Stimulated activated CD8-positive, alpha-beta memory T cell treated with anti-CD3 and anti-CD28 coated beads, Interleukin-4, amount 100 ng/mL, for 24 hours (primary cell): Measurements from ENCODE around the gene NUCKS1.

ENCODE experiments used
- DNase-seq: peaks from one replicate; pipeline ENCODE4 v3.0.0-alpha.2; 2020; ENCODE audit warnings: low read depth

Gene NUCKS1

DNA sequence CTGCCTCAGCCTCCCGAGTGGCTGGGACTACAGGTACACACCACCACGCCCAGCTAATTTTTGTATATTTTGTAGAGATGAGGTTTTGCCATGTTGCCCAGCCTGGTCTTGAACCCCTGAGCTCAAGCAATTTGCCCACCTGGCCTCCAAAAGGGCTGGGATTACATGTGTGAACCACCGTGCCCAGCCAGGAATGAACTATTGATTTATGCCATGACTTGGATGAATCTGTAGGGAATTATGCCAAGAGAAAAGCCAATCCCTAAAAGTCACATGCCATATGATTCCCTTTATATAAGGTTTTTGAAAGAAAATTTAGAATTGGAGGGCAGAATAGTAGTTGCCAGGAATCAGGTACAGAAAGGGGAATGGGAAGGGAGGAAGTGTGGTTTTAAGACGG, 50.6 kb downstream of the NUCKS1 start:
- DNase-seq, result no peak

DNA sequence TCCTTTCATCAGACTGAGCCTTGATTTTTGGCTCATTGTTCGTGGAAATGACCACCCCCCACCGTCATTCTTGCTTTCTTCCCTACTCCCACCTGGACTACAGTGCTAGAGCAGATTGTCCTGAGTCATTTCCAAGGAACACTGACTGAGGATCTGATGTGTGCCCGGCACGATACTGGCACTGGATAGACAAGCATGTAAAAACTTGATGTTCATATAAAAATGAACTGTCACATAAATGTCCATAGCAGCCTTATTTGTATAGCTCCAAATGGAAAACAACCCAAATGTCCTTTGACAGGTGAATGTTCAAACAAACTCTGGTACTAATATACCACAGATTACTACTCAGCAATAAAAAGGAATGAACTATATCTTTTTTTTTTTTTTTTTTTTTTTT, 51.1 kb downstream of the NUCKS1 start:
- DNase-seq, result no peak

DNA sequence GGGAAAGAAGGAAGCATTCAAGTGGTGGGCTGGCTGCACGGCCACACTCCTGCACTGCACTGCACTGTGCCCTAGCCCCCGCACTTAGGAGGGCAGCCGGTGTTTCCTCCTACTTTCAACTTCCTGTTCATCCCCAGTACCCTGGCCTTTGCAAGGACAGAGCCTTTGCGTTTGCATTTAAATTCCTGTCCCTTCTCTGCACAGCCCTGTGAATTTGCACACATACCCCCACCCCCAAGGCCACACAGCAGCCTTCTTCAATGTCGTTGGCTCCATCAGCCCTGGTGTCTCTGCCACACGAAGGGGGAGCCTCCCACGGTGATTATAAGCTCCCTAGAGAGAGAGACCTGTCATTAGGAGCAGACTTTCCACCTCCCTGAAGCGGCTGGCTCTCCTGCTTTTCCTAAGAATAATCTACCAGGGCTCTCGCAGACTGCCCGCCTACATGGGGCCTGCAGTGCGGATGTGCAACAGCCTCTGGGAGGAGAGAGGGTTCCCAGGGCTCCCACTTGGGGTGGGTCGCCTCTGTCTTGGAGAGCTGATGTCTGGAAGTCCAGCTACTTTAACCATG, 56.5 kb downstream of the NUCKS1 start:
- no peak for DNase-seq

DNA sequence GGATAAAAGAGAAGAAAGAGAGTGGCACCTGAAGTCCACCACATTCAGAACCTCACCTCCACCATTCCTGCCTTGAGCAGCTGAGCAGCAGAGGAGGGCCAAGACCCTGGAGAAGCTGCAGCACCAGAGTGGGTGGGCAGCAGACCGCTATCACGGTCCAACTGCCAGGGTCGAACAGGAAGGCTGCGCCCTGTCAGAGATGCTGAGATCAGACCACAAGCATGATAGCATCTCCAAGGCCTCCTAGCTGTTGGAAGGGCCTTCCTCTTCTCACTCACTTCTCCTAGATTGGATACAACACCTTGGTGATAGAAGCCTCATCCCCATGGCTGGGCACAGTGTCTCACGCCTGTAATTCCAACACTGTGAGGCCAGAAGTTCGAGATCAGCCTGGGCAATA, 57.6 kb downstream of the NUCKS1 start:
- no peak for DNase-seq

DNA sequence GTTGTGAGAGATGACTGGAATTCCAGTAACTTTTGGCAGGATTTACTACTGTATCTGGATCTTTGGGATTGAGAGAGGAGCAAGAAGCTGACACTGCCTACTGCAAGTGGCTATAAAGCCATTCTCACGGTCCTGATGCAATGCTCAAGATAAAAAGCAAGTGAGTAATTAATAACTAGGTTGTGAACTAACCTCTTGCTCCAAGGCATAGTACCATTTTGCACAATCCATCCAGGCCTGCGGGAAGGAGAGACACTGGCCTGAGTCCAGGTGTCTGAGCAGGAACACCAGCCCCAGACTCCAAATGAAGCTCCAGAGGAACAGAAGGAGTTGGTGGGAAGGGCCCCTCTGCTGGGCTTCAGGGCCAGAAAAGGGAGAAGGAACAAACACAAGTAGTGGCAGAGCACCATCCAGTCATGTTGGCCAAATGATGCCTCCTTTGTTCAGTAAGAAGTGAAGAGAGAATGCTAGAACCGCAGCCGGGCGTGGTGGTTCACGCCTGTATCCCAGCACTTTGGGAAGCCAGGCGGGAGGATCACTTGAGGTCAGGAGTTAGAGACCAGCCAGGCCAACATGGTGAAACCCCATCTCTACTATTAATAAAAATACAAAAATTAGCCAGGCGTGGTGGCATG, 59.7 kb downstream of the NUCKS1 start:
- DNase-seq, result no peak

DNA sequence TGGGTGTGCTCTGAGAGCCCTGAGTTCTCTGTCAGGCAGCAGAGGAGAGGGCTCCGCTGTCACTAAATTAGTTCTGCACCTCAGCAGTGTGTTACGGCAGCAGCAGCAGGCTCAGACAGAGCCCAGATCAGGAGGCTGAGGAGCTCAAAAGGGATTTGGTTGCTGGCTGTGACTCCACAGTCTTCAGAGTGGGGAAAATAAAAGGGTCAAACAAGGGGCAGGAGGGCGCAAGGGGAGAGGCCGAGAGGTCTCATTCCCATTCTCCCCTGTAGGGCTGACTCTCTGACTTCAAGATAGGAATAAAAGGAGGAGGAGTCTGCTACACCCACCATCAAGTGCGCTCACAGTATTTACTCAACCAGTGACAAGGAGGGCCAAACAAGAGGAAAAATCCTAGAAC, 60.5 kb downstream of the NUCKS1 start:
- no peak for DNase-seq

DNA sequence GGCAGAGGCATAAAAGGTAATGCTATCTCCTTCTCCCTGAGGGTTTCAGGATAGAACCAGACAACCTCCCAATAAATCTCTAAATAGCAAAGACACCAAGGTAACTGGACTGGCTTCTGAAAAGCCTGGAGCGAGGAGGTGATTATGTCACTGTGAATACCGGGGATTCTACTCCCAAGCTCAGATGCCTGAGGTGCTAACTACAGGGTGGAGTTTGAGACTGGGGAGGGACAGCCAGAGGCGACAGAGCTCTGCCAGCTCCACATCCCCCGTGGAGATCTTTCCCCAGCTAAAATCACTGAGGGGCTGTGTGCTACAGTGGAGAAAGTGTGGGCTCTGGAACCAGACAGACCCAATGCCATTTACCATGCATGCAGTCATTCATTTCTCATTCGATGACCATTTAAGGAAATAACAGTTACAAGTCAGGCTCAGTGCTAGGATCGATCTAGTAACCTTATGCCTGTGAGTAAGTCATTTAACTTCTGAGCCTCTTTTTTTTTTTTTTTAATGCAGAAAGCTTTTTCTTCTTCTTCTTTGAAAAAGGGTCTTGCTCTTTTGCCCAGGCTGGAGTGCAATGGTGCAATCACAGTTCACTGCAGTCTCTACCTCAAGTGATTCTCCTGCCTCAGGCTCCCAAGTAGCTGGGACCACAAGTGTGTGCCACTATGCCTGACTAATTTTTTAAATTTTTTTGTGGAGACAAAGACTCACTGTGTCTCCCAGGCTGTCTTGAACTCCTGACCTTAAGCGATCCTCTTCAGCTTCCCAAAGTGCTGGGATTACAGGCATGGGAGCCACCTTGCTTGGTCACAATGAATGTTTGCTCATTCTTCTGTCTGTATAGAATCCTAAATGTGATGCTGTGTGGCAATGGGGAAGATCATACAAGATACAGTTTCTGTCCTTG, 61.6 kb downstream of the NUCKS1 start:
- DNase-seq, result no peak

DNA sequence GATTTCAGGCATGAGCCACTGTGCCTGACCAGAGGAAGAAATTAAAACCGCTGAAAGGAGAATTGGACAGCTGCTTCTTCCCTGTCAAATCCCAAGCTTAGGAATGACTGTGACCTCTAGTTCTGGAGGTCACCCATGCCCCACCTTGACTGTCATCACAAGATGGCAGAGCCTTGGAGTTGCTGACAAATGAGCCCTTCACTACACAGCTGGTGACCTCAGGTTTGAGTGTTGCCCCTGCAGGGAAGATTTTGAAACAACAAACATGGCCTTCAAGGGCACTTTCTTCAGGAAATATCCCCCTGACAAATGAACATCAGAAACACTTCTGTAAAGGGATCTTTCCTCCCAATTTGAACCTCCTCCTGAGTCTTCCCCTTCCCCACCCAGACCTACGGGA, 62.7 kb downstream of the NUCKS1 start:
- DNase-seq, result no peak

DNA sequence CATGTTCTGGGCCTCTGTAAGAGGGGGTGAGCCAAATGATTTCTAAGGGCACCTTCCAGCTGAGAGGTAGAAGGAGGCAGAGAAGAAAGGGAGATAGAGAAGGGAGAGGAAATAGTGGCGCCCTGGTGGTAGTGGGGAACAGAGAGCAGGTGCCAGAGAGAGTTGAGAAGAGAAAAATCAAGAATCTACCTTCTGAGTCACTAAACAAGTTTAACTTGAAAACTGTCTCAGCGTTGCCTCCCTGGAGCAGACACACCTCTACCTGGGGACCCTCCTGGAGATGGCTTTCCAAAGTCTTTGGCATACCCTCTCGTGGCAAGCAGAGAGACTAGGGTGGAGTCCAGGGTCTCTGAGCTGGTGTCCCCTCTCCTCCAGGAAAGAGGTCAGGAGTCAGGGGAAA, 68.6 kb downstream of the NUCKS1 start:
- no peak for DNase-seq

DNA sequence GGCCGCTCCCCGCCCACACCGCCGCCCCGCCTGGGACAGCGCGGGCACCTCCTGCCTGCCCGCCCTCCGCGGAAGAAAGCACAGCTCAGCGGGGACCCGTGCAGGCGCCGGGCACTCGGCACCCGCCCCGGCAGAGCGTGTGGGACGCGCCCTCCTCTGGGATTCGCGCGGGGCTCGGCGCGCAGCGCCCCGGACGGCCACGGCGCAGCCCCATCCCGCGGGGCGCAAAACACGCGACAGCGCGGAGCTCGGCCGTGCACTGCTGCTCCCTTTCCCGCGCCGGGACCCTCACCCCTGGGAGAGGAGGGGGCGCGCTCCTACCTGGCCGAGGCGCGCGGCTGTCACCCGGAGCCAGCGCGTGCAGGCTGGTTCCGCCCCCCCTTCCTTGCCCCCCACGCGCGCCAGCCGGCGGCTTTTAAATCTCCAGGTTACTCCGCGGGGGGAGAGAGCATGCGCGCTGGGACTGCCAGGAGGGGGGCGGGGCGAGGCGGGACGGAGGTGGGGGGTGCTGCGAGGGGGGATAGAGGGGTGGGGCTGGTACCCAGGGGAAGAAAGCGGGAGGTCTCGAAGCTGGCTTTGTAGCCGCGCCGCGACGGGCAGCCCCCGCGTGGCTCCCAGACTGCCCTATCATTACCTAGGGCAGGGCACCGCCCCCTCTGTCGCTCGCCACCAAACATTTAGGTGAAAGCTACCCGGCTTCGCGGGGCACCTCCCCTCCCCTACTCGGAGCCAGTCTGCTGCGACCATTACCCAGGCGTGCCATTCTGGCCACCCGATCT, 69.7 kb downstream of the NUCKS1 start, which contains the start of gene SLC45A3:
TSS of gene SLC45A3 (minus strand) at position 437 of the 779 bp plus-strand sequence. CDS start 15,853 bp downstream, outside the sequence.
- DNase-seq, result peak; percentile 23

DNA sequence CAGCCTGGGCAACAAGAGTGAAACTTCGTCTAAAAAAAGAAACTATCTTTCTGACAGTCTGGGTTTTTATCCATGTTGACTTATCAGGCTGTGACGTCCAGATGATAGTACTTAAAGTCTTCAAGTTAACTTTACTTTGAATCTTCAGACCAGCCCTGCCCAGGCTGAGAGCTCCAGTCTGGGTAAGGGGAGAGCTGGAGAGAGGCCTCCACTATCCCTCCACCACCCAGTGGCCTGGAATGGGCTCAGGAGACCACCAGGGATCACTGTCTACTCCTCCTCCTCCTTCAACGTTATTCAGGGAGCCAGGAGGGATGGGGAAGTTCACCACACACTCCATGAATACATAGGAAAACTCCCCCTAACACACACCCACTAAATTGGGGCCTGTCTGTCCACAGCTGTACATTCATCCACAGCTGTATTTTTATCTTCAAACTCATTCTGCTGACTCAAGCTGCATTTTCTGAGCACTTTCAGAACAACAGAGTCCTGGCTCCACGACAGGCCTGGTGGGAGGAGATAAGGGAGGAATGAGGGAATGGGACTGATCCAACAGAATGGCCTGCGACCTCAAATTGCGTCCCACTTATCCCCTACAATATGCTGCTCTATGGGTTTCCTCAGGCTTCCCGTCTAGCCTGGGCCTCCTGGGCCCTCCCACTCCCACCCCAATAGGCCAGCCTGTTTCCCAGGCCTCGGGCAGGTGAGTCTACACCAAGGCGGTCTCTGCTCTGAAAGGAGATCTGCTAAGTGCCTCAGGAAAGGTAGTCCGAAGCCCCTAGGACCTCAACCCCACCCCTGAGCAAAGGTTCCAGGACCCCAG, 71.5 kb downstream of the NUCKS1 start:
- no peak for DNase-seq

DNA sequence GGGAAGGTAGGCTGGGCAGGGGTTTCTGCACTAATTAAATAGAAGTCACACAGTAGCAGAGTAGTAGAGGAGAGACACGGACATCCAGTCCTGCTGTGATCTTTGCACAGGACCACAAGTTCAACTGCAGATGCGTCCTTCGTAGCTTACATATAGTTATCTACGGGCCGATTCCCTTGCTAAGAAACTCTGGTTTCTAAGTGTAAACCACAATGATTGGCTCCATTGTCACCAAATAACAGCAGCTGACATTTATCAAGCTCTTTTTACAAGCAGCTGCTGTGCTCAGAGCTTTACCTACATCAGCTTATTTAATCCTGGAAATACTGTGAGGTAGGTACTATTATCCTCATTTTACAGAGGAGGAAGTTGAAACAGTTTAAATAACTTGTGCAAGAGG, 72.8 kb downstream of the NUCKS1 start:
- no peak for DNase-seq

DNA sequence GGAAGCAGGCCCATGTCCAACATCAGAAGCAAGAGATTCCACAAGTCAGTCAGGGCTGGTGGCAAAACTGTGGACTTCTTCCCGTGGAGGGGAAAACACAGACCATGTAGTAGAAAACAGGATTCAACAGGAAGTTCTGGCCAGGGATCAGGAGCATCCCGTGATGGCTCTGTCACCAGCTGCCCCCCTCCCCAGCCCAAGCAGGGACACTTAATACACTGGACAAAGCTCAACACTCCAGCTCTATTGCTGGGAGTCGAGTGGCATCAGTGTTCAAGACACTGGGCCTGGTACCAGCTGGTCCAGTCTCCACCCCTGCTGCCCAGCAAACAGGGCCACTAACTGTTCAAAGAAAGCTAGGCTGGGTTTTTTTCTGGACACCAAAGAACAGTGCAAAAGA, 73.4 kb downstream of the NUCKS1 start:
- no peak for DNase-seq

DNA sequence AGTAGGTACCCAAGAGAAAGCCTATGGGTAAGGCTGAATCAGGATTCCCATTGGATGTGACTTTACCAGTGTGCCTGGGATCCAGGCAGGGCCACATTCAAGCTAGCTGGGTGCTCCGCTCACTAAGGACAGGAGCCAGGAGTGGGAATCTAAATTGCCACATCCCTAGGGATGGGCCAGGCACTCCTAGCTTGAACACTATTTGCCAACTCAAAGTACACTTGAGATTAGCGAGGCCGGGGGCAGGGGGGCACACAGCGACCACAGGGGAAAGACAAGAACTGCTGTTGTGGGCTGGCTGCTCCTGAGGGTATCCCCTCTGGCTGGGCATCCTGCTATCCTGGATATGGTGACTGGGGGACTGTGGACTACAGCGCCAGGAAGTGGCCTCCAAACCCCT, 74.0 kb downstream of the NUCKS1 start:
- no peak for DNase-seq

DNA sequence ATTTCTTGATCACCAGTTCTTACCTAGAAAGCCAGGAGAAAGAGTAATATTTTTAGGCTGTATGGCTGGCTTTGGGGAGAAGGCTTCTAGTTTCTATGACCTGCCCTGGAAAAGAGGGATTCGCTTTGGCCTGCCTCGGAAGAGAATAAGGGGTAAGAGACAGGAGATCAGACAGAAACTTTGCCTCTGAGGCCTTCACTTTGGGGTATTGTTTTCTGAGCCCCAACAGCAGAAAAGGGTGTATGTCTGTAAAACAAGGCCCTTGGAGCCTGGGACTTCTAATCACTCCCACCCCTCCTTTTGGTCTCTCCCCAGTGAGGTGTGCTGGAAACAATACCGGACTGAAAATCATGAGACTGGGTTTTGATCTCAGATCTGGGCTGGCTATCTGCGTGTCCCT, 74.7 kb downstream of the NUCKS1 start:
- DNase-seq, result no peak

DNA sequence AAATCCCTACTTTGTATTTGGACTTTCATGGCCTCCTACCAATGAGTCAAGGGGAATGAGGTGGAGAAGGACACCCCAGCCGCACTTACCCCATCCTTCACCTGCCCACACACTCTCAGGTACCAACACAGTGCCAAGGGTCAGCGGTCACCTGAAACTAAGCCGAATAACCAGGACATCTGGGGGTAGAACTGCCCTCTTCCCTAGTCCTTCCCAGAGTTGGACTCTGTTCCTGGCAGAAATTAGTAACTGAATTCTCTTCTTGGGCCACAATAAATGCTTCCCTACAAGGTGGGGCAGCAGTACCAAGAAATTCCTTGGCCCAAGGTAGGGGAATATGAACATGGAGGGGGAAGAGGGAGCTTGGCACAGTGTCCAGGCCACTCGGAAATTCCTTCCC, 77.0 kb downstream of the NUCKS1 start:
- no peak for DNase-seq

DNA sequence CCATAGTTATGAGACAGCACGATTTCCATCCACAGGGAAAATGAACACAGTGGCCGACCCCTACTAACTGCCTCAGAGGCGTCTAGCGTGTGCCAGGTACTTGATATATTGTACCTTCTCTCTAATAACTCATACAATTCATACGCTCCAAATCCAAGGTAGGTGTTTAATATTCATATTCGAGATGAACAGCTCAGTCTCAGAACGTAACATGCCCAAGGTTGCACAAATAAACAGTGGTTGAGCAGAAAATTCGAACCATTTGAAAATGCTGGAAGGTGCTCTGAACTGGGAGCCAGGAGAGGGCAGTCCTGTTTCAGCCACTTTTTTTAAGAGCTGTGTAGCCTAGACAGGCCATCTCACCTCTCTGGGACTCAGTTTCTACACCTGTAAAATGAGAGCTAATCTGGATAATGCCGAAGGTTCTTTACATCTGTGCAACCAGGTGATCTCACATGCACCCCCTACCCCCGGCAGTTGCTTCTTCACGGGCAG, 77.5 kb downstream of the NUCKS1 start:
- no peak for DNase-seq

DNA sequence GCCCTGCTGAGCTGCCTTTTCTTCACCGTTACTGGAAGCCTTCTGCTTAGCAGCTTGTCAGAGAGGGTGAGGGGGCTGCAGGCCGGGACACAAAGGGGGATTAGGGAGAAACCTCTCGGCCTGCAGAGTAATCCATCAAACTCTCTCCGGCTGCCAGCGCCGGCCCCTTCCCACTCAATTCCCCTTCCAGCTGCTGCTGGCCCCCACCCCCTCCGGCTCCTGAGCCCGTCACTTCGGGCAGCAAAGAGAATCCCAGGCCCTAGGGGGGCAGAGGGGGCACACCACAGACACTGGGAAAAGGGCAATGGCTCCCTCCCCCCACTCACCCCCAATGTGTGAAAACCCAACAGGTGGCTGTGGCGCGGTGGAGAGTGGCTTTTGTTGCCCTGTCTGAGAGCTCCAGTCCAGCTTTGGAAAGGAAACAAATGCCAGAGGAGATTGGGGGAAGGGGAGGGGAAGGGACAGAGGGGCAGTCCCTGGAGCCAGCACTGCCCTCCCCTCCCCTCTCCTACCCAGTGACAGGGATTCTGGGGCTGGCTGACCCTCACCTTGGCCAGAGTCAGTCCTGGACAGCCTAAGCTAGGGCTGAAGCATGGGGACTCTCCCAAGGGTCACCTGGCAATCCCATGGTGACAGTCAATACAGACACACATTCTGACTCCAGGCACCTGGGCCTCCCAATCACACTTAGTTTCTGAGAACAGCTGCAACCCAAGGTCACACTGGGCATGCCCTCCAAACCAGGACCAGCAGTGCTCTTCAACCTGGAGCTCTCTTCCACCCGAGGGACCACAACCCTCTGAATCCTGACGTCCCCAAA, 79.2 kb downstream of the NUCKS1 start:
- DNase-seq, result no peak

DNA sequence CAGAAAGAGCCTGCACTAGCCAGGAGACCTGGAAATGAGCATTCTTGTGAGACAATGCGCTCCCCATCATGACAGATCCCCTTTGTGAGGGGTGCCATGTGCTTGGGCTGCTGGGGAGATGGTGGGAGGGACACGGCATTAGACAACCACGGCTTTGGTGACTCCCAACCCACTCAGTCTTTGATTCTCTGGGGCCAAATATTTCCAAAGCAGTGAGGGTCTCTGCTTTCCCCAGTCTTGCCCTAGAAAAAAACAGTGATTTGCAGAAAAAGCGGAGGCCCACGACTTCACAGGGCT, 79.9 kb downstream of the NUCKS1 start:
- no peak for DNase-seq

DNA sequence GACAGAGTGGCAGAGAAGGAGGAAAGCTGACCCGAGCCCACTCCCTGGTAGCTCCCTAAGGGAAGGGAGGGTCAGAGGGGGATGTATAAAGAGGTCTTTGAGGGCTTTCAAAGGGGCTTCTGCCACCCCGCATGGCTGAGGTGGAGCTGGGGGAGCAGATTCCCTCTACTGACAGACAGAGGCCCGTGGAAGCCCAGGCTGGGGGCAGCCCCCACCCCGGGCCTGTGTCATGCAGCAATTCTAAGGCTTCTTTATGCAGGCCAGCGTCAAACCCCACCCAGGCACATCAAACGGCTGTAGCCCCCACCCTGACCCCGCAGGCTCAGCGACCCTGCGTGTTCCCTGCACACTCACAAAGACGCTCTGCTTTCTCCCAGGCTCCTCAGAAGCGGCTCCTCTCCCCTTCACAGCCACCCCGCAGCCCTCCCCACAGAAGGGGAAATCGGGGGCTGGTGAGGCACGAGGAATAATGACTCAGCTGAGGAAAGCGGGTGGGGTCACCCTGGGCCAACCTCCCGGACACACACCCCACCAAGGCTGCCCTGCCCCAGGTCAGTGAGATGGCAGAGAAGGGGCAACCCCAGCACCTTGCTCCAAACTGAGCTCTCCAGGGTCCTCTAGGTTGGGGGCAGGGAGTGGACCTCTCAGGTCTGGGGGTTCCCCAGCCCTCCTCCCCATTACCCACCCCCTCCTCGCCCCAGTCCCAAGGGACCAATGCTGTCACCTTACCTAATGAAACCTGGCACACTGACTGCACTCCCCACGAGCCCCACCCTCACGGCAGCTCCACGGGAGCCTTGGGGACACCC, 80.4 kb downstream of the NUCKS1 start:
- no peak for DNase-seq
